ENCODE data around the gene ZNF319. TPM values are rescaled to one million over a fixed set of nuclear protein-coding genes. Genes with fewer than 3 reads are reported as not detected.
"Not testable (repeated sequence)": the region's sequence is repeated elsewhere in the genome, so short reads cannot be mapped to it uniquely, and the experiment has no call there.

ZNF319 gene
- total and polyA plus RNA-seq, 2 of the 8 experiments (the other 6 are each of a cell fraction or from before 2014, with no cell fraction given): 3.3 to 5.5 TPM

DNA sequence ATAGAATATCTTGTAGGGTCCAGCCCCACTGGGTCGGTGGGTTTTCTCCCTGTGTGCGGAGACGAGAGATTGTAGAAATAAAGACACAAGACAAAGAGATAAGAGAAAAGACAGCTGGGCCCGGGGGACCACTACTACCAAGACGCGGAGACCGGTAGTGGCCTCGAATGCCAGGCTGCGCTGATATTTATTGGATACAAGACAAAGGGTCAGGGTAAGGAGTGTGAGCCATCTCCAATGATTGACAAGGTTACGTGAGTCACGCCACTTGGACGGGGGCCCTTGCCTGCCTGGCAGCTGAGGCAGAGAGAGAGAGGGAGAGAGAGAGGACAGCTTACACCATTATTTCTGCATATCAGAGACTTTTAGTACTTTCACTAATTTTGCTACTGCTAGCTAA is 4.3 kb upstream of the ZNF319 start:
- H3K9me3 ChIP-seq (ENCODE audit: insufficient read depth in 2 of 2, low read depth in 1 of 2, low read length in 1 of 2); H2BK20ac ChIP-seq (ENCODE audit: low read length); H3K4me3 ChIP-seq (ENCODE audit: extremely low read depth in 1 of 4, insufficient read depth in 2 of 4, low read depth in 3 of 4, low read length in 4 of 4); H2BK12ac ChIP-seq (ENCODE audit: low read depth, low read length); H2BK120ac ChIP-seq (replicated peaks; ENCODE audit: low read depth, low read length); H4K20me1 ChIP-seq (replicated peaks in 1 of 2; ENCODE audit: control insufficient read depth in 1 of 2, insufficient read depth in 2 of 2, low read length in 2 of 2); H3K56ac ChIP-seq (replicated peaks; ENCODE audit: insufficient read length, low read depth, low read length); H2BK5ac ChIP-seq (ENCODE audit: low read depth, low read length); H3K9ac ChIP-seq (replicated peaks in 1 of 4; ENCODE audit: extremely low read depth in 1 of 4, low read depth in 3 of 4, low read length in 3 of 4); H4K91ac ChIP-seq (replicated peaks; ENCODE audit: insufficient read length, low read length); H3K14ac ChIP-seq (ENCODE audit: insufficient read length); H3K23me2 ChIP-seq (ENCODE audit: low read depth, low read length); DNase-seq (ENCODE audit: low read depth in 1 of 2, low spot score in 2 of 2); FAIRE-seq; H3K79me2 ChIP-seq (ENCODE audit: control insufficient read depth in 1 of 2, insufficient read depth in 2 of 2, low read length in 2 of 2); H2AK5ac ChIP-seq (ENCODE audit: low read depth, low read length); H4K8ac ChIP-seq (ENCODE audit: extremely low read depth, insufficient read depth, low read length); H3K27me3 ChIP-seq (replicated peaks in 1 of 4; ENCODE audit: control insufficient read depth in 3 of 4, extremely low read depth in 1 of 4, insufficient read depth in 3 of 4, low read length in 3 of 4); H2AFZ ChIP-seq (ENCODE audit: low read length); H3K4me2 ChIP-seq (ENCODE audit: insufficient read depth in 1 of 2, low read depth in 2 of 2, low read length in 2 of 2); H3K4me1 ChIP-seq (replicated peaks in 1 of 4; ENCODE audit: control insufficient read depth in 3 of 4, insufficient read depth in 4 of 4, low read length in 3 of 4); H3K4ac ChIP-seq (replicated peaks; ENCODE audit: insufficient read length, low read depth, low read length); H4K5ac ChIP-seq (ENCODE audit: insufficient read length, low read depth, low read length); H3K27ac ChIP-seq (ENCODE audit: low read depth, low read length); H3K23ac ChIP-seq (ENCODE audit: insufficient read length); H3K18ac ChIP-seq (ENCODE audit: extremely low read depth, low read length); H2BK15ac ChIP-seq (ENCODE audit: low read length); H3K79me1 ChIP-seq (ENCODE audit: low read depth, low read length): not testable (repeated sequence)
- WGBS, 2 experiments (ENCODE audit: extremely low coverage in 1 of 2, insufficient coverage in 1 of 2, insufficient read length in 1 of 2, insufficient replicate concordance in 2 of 2, low coverage in 1 of 2, low lambda C conversion rate in 2 of 2, missing lambda C conversion rate in 1 of 2): 93% methylated on average over 12 of the region's 12 CpGs; no CpG with 5 or more reads in 1 of the 2 experiments
- POLR2A ChIA-PET (ENCODE audit: partially characterized antibody): interaction anchor here (1.4 kb wide), 1 partner anchor 214 kb away, joined by 3 read pairs; no protein-coding TSS in a partner anchor
- peaks cover 0 to 16% (median 8%) of the 10 kb centered on the region in 4 experiments; a peak in 6 of 8 replicates for H3K36me3 ChIP-seq (ENCODE audit: control insufficient read depth in 2 of 4, insufficient read depth in 4 of 4, low read length in 3 of 4)
- CTCF ChIA-PET (ENCODE audit: partially characterized antibody): interaction anchor here (0.5 to 26.3 kb wide), 16 partner anchors 9 to 515 kb away, joined by 3 to 305 read pairs (median 4); no protein-coding TSS in a partner anchor
